Stimulated activated CD4-positive, alpha-beta T cell treated with anti-CD3 and anti-CD28 coated beads, Interleukin-15, amount 100 ng/mL, for 24 hours (primary cell): ENCODE measurements around the gene C6orf120.
A peak's percentile ranks its signal among the peaks of the same experiment; 100 is the strongest.

Experiments
- DNase-seq: peaks from one replicate; pipeline ENCODE4 v3.0.0-alpha.2; 2020

The C6orf120 gene

DNA sequence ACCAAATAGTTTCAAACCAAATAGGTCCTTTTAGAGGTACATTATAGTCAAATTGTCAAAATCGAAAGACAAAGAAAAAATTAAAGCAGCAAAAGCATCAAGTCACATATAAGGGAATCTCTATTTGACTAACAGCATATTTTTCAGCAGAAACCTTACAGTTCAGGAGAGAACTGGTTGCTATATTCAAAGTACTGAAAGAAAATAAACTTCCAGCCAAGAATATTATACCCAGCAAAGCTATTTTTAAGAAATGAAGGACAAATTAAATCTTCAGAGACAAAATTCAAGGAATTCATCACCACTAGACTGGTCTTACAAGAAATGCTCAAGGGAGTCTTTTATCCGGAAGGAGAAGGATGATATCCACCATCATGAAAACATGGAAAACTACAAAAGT is 16.1 kb upstream of the C6orf120 start:
- DNase-seq = no peak

DNA sequence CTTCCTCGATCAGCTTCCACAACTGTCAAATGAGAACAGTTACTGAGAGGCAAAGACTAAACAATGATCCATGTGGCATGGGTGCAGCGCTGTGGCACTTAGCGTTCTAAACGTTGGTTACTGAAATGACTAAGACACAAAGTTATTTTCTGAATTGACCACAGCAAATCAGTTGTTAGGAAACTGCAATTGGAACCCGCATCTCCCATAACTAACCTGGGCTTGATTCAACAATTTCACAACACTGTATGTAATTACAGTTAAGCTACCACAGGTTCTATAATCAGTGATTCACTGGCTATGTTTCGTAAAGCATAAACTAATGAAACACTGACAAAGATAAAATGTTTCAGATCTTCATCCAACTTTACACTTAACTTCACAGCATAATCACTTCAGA is 12.6 kb upstream of the C6orf120 start:
- DNase-seq = no peak

GRCh38 chr6:169691260-169691659 is 10.7 kb upstream of the C6orf120 start:
- DNase-seq = no peak

- DNase-seq = no peak
These were observed 9.4 kb upstream of the C6orf120 start for GRCh38 chr6:169692516-169692915.

DNA sequence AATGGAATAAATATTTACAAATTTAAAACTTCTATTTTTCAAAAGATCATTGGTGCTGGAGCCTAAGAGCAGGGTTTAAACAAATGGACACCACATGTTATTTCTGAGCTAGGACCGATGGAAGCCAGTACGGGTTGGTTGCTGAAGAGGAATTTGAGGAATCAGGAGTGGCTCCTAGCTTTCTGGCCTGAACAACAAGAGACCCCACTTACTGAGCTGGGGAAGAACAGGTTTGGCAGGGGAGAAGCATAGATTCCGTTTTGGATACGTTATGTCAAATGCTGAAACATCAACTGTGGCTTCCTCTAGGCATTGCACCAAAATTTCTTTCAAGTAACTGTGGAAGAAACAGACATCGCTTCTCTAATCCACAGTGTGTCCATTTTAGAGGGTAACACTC is 6.8 kb upstream of the C6orf120 start:
- no peak for DNase-seq

DNA sequence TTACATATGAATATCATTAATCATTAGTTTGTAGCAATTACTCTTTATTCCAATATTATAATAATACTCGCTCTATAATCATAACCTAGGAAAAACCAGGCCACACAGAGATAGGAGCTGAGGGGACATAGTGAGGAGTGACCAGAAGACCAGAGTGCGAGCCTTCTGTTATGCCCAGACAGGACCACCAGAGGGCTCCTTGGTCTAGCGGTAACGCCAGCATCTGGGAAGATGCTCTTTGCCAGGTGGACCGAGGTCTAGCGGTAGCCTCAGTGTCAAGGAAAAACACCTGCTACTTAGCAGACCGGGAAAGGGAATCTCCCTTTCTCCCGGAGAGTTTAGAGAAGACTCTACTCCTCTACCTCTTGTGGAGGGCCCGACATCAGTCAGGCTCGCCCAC is 4.8 kb upstream of the C6orf120 start:
- DNase-seq = peak; percentile 41

- no peak for DNase-seq
These were observed 1.6 kb upstream of the C6orf120 start for GRCh38 chr6:169700296-169700695.

DNA sequence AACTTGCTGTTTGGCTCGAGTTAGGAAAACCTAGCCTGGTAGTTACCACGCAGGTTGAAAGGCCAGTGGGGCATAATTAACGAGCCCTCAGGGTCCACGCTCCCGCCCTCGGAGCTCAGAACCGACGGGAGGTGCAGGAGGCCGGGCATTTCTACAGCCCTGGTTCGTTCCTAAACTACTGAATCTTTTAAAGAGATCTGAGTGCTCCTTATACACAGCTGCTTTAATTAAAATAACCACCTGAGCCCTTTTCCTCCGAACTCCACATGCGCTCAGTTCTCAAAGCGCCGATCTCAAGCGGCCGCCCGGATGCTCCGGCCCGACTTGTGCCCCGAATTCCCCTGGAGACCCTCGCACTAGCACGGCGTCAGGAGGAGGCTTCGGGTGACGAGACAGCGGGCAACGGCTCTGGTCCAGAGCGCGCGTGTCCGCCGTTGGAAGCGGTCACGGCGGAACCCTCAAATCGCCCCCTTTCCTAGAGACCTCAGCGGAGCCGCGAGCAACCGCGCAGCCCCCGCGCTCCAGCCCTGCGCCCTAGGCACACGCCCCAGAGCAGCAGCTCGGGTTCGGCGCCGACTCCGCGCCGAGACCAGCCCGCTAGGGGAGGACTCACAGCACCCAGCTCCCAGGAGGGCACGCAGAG is 494 bp upstream of the C6orf120 start:
- DNase-seq = peak; percentile 42

DNA sequence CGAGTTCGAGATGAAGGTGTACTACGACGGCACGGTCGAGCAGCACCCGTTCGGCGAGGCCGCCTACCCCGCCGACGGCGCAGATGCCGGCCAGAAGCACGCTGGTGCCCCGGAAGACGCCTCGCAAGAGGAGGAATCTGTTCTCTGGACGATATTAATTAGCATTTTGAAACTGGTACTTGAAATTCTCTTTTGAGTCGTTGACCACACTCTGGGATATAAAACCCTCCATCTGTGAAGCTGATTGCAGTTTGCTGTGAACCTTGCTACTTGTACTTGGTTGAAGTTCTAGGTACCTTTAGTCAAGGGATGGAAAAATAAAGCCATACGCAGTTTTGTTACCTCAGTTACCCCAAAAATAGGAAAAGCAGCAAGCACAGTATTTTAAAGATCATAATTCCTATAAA is 917 bp downstream of the C6orf120 start:
- peak; percentile 57 for DNase-seq

GRCh38 chr6:169707772-169708171 is 5.8 kb downstream of the C6orf120 start:
- no peak for DNase-seq

- DNase-seq = no peak
These were observed 7.4 kb downstream of the C6orf120 start for GRCh38 chr6:169709293-169709692.

DNA sequence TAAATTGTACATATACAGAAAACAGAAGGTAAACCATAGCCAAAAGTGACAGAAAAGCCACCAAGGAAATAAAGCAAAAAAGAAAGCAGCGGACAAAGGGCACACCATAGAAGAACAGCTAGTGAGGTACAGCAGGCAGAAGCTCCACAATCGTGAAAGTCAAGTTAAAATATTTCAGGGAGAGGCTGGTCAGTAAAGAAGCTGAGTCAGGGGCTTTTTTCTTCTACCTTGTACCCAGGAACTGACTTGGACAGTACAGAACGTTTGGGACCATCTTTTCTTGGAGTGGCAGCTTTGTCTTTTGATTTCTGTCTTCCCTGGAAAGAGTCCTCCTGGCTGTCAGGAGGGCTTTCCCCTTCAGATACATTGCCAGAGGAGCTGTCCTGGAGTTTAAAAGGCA is 8.1 kb downstream of the C6orf120 start:
- DNase-seq = no peak

- no peak for DNase-seq
These were observed 12.3 kb downstream of the C6orf120 start for GRCh38 chr6:169714178-169714577.

- DNase-seq = no peak
These were observed 12.7 kb downstream of the C6orf120 start for GRCh38 chr6:169714595-169714994.

GRCh38 chr6:169719117-169719516 is 17.2 kb downstream of the C6orf120 start:
- no peak for DNase-seq

GRCh38 chr6:169720207-169720855 is 18.4 kb downstream of the C6orf120 start:
- no peak for DNase-seq

- DNase-seq = peak; percentile 49
These were observed 20.7 kb downstream of the C6orf120 start for GRCh38 chr6:169722362-169723199.

GRCh38 chr6:169723200-169723909 is 21.4 kb downstream of the C6orf120 start:
- peak; percentile 72 for DNase-seq

DNA sequence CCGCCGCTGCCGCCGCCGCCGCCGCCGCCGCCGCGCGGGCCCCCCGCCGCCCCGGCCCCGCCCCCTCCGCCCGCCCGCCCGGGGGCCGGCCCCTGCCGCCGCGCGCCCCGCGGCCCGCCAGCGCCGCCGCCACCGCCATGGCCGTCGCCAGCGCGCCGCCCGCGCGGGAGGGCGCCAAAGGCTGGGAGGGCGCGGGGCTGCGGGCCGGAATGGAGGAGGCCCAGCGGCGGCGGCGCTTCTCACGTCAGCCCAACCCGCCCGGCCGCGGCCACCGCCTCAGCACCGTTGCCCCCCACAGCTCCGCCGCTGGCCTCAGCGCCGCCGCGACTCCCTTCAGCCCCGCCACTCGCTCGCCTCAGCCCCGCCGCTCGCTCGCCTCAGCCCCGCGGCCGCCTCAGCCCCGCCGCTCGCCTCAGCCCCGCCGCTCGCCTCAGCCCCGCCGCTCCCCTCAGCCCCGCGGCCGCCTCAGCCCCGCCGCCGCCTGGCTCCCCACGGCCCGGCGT is 22.1 kb downstream of the C6orf120 start:
- DNase-seq = peak; percentile 49

GRCh38 chr6:169724494-169725124 is 22.7 kb downstream of the C6orf120 start, which contains the start of gene PHF10:
TSS of gene PHF10 (minus strand) at chr6:169724500. CDS start at chr6:169723931, 569 bp downstream.
- DNase-seq = peak; percentile 82

DNA sequence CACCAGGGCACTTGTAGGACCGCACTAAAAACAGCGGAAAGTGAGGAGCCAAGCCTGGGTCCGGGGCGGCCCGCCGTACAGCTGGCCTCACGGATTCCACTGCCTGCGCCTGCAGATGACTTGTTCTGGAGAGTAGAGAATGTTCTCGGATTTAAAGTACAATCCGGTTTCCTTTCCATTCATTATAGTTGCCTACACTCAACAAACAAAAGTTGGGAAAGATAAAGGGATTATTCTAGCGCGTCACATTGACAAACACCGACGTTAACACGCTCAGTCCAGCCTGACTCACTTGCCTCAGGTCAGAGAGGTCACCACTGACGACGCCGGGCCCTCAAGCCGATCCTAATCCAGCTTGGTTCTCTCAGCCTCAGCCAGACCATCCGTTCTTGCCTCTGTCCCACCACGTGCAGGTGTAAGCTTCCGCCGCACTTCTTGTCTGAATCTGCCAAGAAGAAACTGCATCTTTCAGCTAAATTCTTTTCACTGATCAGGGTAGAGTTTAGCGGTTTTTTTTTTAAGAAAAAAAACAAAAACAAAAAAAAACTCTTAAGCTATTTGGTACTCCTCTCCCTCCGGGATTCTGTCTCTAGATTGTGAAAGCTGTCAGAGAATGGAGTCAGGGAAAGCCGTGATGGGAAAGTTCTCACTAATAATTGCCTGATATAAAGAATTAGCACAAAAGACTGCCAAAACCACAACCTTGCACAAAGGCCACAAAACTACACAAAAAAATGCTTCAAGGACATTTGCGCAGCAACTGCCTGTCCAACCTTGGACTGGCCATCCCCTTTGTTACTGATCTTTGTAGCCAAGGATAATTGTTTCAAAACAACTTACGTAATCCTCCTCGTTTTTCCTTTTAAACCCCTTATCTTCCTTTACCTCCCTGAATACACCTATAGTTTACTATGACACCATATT is 23.5 kb downstream of the C6orf120 start:
- peak; percentile 39 for DNase-seq
